ENCODE results near the gene MAGI1.

MAGI1 gene

GRCh38 chr3:66012711-66013110 is 26.0 kb downstream of the MAGI1 start:
- ATAC-seq: no peak

- no peak for ATAC-seq
Measured at GRCh38 chr3:66010739-66011655, 27.7 kb downstream of the MAGI1 start.

DNA sequence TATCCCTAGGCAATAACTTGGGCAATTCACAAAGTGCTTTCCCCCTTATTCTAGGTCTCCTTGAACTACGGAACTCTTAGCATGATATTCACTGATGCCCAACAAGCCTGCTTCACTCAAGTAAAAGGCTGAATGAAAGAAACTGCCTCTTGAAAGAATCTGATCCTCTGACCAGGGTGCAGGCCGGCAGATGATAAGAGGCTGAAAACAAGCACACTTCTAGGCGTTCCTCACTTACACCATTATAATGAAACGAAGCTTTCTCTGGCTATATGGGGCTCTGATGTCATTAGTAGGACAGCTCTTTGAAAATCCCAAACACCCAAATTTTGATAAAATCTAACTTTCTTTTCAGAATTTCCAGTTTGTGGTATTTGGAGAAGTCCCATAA is 28.4 kb downstream of the MAGI1 start:
- ATAC-seq: no peak

GRCh38 chr3:66004244-66004643 is 34.5 kb downstream of the MAGI1 start:
- no peak for ATAC-seq

DNA sequence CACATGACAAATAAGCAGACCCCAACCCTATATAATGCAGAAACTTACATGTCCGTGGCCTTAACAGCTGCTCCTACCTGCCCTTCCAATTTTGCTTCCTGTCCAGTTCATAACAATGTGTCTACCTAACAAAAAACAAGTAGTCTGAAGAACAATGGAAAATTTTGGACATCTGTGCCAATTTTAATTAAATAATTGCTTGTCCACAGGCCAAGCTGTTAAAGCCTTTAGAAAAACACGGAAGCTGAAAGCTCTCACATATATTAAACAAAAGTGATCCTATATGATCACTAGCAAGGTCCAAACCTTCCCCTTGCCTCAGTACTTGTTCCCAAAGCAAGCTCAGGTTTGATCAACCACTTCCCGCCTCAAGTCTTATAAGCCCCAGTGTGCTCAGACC is 37.1 kb downstream of the MAGI1 start:
- ATAC-seq: no peak

DNA sequence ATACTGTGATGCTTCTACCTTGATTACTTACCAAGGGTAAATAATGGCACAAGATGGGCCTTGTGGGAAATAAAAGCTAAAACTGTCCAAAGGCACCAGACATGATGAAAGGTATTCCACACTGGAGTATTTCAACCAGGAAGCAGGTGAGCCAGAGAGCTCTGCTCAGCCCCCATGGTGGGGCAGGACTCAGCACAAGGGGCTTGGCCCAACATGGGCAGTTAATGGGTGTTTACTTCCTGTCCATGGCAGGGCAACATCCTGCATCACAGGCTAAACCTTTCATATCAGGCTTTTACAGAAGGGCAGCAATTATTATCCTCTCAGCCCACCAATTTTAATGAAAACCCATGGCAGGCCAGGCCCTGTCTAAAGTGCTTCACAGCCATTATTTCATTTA is 38.2 kb downstream of the MAGI1 start:
- ATAC-seq: no peak

- ATAC-seq: no peak
Measured at GRCh38 chr3:65999606-66000005, 39.1 kb downstream of the MAGI1 start.

- ATAC-seq: no peak
Measured at GRCh38 chr3:65996589-65996988, 42.1 kb downstream of the MAGI1 start.

- no peak for ATAC-seq
Measured at GRCh38 chr3:65995515-65995914, 43.2 kb downstream of the MAGI1 start.

DNA sequence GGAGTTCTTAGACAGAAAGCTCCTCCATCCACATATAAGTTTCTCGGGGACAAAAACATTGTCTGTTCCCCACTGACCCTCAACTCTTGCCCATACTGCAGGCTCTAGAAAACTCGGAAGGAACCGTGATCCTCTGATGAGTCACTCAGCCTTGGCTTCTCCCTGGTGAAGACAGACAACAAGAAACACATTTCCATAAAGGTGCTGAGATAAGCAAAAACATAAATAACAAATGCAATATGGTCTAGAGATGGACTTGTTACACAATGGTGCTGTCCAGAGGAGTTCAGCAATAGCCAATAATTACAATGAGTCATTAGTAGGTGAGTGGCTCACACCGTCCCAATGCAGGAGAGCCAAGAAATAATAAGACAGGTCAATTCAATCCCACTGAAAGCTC is 43.7 kb downstream of the MAGI1 start:
- no peak for ATAC-seq

DNA sequence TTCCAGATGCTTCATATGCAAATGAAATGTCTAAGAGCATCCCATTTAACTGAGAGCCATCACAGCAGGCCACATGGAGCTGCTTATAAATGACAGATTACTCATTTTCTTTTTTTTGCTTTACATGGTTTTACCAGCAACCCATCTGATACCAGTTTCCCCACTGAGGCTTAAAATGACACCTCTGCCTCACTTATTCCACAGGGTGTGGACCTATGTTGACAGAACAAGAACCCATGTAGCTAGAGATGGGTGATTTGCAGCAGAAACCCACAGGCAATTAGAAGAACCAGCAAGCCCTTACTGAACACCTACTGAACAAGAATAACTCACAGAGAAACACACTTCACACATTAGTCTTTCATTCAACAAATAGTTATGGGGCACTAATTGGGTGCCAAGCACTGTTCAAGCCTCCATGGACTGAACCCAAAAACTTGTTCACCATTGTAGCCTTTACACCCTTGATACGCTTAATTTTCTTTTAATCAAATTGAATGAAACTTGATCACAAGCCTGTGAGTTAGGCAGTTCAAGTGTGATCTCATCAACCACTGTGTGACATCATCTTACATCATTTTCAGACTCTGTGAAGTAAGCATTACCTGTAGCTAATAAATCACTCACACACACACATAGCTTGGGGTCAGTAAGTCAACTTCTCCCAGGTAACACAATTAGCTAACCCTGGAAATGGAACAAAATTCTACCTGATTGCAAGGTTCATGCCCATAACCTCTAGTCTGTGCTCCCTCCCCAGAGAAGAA is 45.4 kb downstream of the MAGI1 start:
- ATAC-seq: peak; percentile 42 to 49

DNA sequence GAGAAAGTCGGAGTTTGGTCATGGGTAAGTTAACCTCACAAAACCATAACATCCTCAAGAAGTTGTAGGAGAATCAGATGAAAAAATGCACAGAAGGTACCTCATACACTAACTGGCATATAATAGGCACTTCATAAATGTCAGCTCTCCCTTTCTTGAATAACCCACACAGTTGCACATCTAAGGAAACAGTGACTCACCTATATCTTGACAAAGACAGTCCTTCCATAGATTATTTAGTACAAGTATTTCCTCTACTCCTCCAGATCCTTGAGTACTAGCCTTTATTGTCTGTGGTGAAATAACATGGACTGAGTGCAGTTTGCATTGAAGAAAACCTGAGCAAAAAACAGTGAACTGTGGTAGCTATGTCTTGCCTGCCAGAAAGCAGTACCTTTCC is 46.6 kb downstream of the MAGI1 start:
- no peak for ATAC-seq

- ATAC-seq: no peak
Measured at GRCh38 chr3:65988411-65989180, 50.1 kb downstream of the MAGI1 start.

GRCh38 chr3:65986285-65986684 is 52.4 kb downstream of the MAGI1 start:
- no peak for ATAC-seq

GRCh38 chr3:65984975-65985374 is 53.7 kb downstream of the MAGI1 start:
- no peak for ATAC-seq

DNA sequence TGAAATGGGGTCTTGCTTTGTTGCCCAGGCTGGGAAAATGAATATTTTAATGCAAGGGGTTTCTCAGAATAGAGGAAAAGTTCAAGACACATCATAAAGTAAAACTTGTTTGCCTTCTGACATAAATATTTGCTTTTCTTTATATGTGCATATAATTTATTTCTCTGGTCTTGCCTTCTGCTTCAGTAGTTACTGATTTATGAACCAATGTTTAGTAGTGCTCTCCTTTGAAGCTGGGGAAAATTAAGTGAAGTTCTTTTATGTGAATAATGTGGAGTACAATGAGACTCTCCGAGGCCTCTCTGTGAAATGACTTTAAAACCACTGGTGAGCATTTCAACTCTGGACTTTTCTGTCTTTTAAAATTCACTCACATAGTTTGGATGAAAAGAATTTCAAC is 55.6 kb downstream of the MAGI1 start:
- ATAC-seq: no peak

- ATAC-seq: no peak
Measured at GRCh38 chr3:65979731-65980130, 59.0 kb downstream of the MAGI1 start.

- no peak for ATAC-seq
Measured at GRCh38 chr3:65979162-65979561, 59.6 kb downstream of the MAGI1 start.

DNA sequence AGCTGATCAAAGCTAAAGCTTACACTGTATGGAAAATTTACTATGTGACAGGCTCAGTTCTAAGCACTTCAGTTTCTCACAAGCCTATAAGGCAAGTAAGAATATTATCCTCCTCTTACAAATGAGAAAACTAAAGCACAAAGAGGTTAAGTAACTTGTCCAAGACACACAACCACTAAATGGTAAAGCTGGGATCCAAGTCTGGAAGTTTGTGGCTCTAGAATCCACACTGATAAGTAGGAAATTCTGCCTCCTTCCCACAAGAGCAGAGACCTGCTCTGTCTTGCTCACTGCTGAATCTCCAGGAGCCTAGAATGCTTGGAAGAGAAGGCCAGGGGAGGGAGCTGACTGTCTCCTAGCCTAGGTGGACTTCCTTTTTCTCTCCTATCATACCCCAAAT is 60.6 kb downstream of the MAGI1 start:
- ATAC-seq: no peak

- no peak for ATAC-seq
Measured at GRCh38 chr3:65975032-65975431, 63.7 kb downstream of the MAGI1 start.

DNA sequence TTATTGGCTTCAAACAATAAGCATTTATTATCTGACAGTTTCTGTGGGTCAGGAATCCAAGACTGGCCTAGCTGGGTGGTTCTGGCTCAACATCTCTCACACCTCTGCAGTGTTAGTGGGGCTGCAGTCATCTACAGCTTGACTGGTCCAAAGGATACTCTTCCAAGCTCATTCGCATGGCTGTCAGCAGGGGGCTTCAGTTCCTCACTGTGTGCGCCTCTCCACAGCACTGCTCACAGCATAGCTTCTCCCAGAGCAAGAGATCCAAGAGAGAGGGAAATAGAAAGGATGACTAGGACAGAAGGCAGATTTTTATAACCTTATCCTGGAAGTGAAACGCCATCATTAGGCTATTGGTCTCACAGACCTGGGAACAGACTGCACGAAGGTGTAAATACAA is 64.2 kb downstream of the MAGI1 start:
- no peak for ATAC-seq

GRCh38 chr3:65972765-65973164 is 66.0 kb downstream of the MAGI1 start:
- ATAC-seq: no peak
